ENCODE measurements around the gene MRPS2.
"Not testable (repeated sequence)": the region's sequence is repeated elsewhere in the genome, so short reads cannot be mapped to it uniquely, and the experiment has no call there.

MRPS2 gene

GRCh38 chr9:135536216-135536615 is 35.7 kb downstream of the MRPS2 start:
- no peak for TF ChIP-seq CTCF (conservative IDR thresholded peaks at IDR 0.05)
- no peak for TF ChIP-seq ZFX (IDR thresholded peaks at IDR 0.05)
- no peak overlapping the region for H3K27ac ChIP-seq

- not testable (repeated sequence) for H3K27ac ChIP-seq
Measured at GRCh38 chr9:135543262-135543894, 42.9 kb downstream of the MRPS2 start.

GRCh38 chr9:135544981-135545635 is 44.6 kb downstream of the MRPS2 start:
- no peak overlapping the region for H3K27ac ChIP-seq
- TF ChIP-seq ZFX (IDR thresholded peaks at IDR 0.05) (no peak), CTCF (conservative IDR thresholded peaks at IDR 0.05) (no peak)

GRCh38 chr9:135545646-135546176 is 45.2 kb downstream of the MRPS2 start, which contains the start of gene OBP2A:
Gene OBP2A, plus strand, starts transcription at chr9:135546126. Its CDS starts 55 bp downstream, at chr9:135546181.
- not testable (repeated sequence) for H3K27ac ChIP-seq

- H3K27ac ChIP-seq = not testable (repeated sequence)
Measured at GRCh38 chr9:135546792-135547617, 46.5 kb downstream of the MRPS2 start.

- no peak for TF ChIP-seq ZFX (IDR thresholded peaks at IDR 0.05)
- H3K27ac ChIP-seq = no peak overlapping the region
Measured at GRCh38 chr9:135547756-135548736, 47.6 kb downstream of the MRPS2 start.

- H3K27ac ChIP-seq = not testable (repeated sequence)
Measured at GRCh38 chr9:135549478-135550343, 49.2 kb downstream of the MRPS2 start.

GRCh38 chr9:135550344-135550918 is 49.9 kb downstream of the MRPS2 start:
- TF ChIP-seq CTCF (conservative IDR thresholded peaks at IDR 0.05) = no peak
- no peak for TF ChIP-seq ZFX (IDR thresholded peaks at IDR 0.05)
- H3K27ac ChIP-seq = no peak overlapping the region

GRCh38 chr9:135551031-135551430 is 50.5 kb downstream of the MRPS2 start:
- TF ChIP-seq CTCF (conservative IDR thresholded peaks at IDR 0.05) (no peak), ZFX (IDR thresholded peaks at IDR 0.05) (no peak)
- no peak overlapping the region for H3K27ac ChIP-seq

Data from C4-2B (cell line).